GM19238 (cell line): ENCODE measurements around the gene ARF3.

Experiments
- DNase-seq: peaks from one replicate; pipeline ENCODE4 v3.0.0; 2011; ENCODE audit warnings: low spot score; ENCODE audit not compliant: insufficient read length

Gene ARF3

GRCh38 chr12:48967991-48968390 is 10.7 kb upstream of the ARF3 start:
- no peak for DNase-seq

GRCh38 chr12:48966177-48966895 is 9.0 kb upstream of the ARF3 start:
- DNase-seq, result no peak

- DNase-seq, result no peak
Measured at GRCh38 chr12:48965298-48965838, 8.1 kb upstream of the ARF3 start.

GRCh38 chr12:48961801-48962200 is 4.5 kb upstream of the ARF3 start:
- no peak for DNase-seq

- no peak for DNase-seq
Measured at GRCh38 chr12:48961331-48961730, 4.0 kb upstream of the ARF3 start.

GRCh38 chr12:48960834-48961233 is 3.5 kb upstream of the ARF3 start:
- DNase-seq, result no peak

- DNase-seq, result no peak
Measured at GRCh38 chr12:48958049-48958388, 732 bp upstream of the ARF3 start.

- no peak for DNase-seq
Measured at GRCh38 chr12:48956279-48957140, 777 bp downstream of the ARF3 start.

- DNase-seq, result no peak
Measured at GRCh38 chr12:48954841-48955501, 2.3 kb downstream of the ARF3 start.

- DNase-seq, result no peak
Measured at GRCh38 chr12:48954061-48954460, 3.2 kb downstream of the ARF3 start.

GRCh38 chr12:48952691-48953090 is 4.6 kb downstream of the ARF3 start:
- no peak for DNase-seq

- no peak for DNase-seq
Measured at GRCh38 chr12:48947727-48948126, 9.6 kb downstream of the ARF3 start.

- DNase-seq, result no peak
Measured at GRCh38 chr12:48946943-48947342, 10.3 kb downstream of the ARF3 start.

- no peak for DNase-seq
Measured at GRCh38 chr12:48946205-48946604, 11.1 kb downstream of the ARF3 start.

GRCh38 chr12:48943221-48943620 is 14.1 kb downstream of the ARF3 start:
- no peak for DNase-seq

- no peak for DNase-seq
Measured at GRCh38 chr12:48940181-48940580, 17.1 kb downstream of the ARF3 start.

- DNase-seq, result no peak
Measured at GRCh38 chr12:48938805-48939204, 18.5 kb downstream of the ARF3 start.

GRCh38 chr12:48937170-48937569 is 20.1 kb downstream of the ARF3 start:
- DNase-seq, result no peak

GRCh38 chr12:48936379-48936979 is 20.8 kb downstream of the ARF3 start:
- peak; percentile 71 for DNase-seq

GRCh38 chr12:48934312-48934706 is 23.0 kb downstream of the ARF3 start:
- DNase-seq, result no peak

GRCh38 chr12:48933664-48934311 is 23.5 kb downstream of the ARF3 start:
- DNase-seq, result no peak
